Heart left ventricle (tissue), 13 donors: ENCODE measurements around the gene PRKCA.

Source experiments
- CTCF ChIP-seq, 12 donors: fragments of 200-600 bp; sonication (generic) in 4 of 12; IDR thresholded peaks; one replicate each; pipeline versions ENCODE4 v1.5.0 to v1.8.0; 2018 to 2022; ENCODE audit warnings: antibody characterized with exemption in 12 of 12, mild to moderate bottlenecking in 5 of 12
- POLR2A ChIP-seq, 2 donors: fragments of 450-650 bp; IDR thresholded peaks; one replicate each; pipeline ENCODE4 v1.6.1; 2017; ENCODE audit warnings: antibody characterized with exemption in 2 of 2, mild to moderate bottlenecking in 2 of 2, moderate library complexity in 2 of 2
- donor health status: ischemic (EF 13 %, LVEDD 7.1; RV severe dilation, severe dysfunction).
- donor health status: DM: no; HTN: yes; CAD: no.
- donor health status: DM: no; HTN: no; CAD: no.
- donor health status: ischemic (EF 25% LVEDD 6.9; RV normal size, moderate dysfunction).
- donor health status: ischemic (EF 25% LVEDD 5.7; RV mildly dilated, moderate dysfunction).
- donor health status: ischemic (EF 35%, LVEDD 5.7; RV mildly dilated, moderate dysfunction).
- donor health status: nonischemic (EF 11% LVEDD 7.7; RV severe dilation, severe dysfunction).
- donor health status: DM: yes; HTN: yes; CAD: no.
- donor health status: PGD.
- donor health status: ischemic (EF 29% LVEDD 5.4; RV normal size, mild dysfunction).
- donor health status: nonischemic (EF 23%, LVEDD 6.1; RV moderate dilation, normal function).

GRCh38 chr17:66524877-66525276, 222.5 kb downstream of the PRKCA start:
- TF ChIP-seq CTCF (IDR thresholded peaks at IDR 0.05) (no peak), POLR2A (IDR thresholded peaks at IDR 0.05) (no peak)
